Pancreas (tissue), 10 donors: ENCODE results near the gene CTSA. TPM values are rescaled to one million over a fixed set of nuclear protein-coding genes. Genes with fewer than 3 reads are reported as not detected.

Experiments
- ATAC-seq, 4 donors: fragments of 200-7000 bp; cut with Tn5 transposase; one replicate each; pipeline versions ENCODE4 v1.8.0 to v1.9.1; 2020; ENCODE audit warnings: mild to moderate bottlenecking in 4 of 4, moderate library complexity in 4 of 4
- DNase-seq, 6 donors: peaks; one replicate each; pipeline ENCODE4 v3.0.0-alpha.2; 2020
- FAIRE-seq: peaks from 2 replicates; lab custom pipeline; 2012; peaks lifted over from hg19 to GRCh38; lab: Jason Lieb, UNC
- H3K27ac ChIP-seq, 4 donors: fragments of 200-600 bp; sonication (generic); 1 replicate in 3 of 4; 2 replicates in 1 of 4; pipeline versions ENCODE4 v1.5.0 to v1.8.0; 2020
- H3K27me3 ChIP-seq, 4 donors: fragments of 200-600 bp; one replicate each; pipeline ENCODE4 v1.8.0; 2021
- H3K36me3 ChIP-seq, 3 donors: fragments of 200-600 bp; sonication (generic) in 1 of 3; one replicate each; pipeline versions ENCODE4 v1.5.0 to v1.8.0; 2020 to 2021
- H3K4me1 ChIP-seq, 3 donors: fragments of 200-600 bp; one replicate each; pipeline ENCODE4 v1.8.0; 2021
- H3K4me3 ChIP-seq, 4 donors: fragments of 200-600 bp; sonication (generic) in 2 of 4; one replicate each; pipeline versions ENCODE4 v1.5.0 to v1.8.0; 2020 to 2021
- H3K9me3 ChIP-seq, 4 donors: fragments of 200-600 bp; one replicate each; pipeline ENCODE4 v1.8.0; 2021
- CTCF ChIP-seq, 4 donors: fragments of 200-600 bp; sonication (generic) in 3 of 4; IDR thresholded peaks; one replicate each; pipeline versions ENCODE4 v1.5.0 to v1.8.0; 2021; ENCODE audit warnings: antibody characterized with exemption in 4 of 4
- WGBS, 2 donors: extraction: QIAGEN DNeasy Blood & Tissue Kit; methylation state at CpG; one replicate each; pipeline ENCODE4 v1.1.7; 2013; 5-methylcytosine and 5-hydroxymethylcytosine counted together
- intact Hi-C, 3 donors: fragments of 100-400 bp; cut with DNase I; formaldehyde crosslinking; loops; one replicate each; pipeline versions ENCODE4 v1.11.1 to v1.14.2; 2022
- polyA plus RNA-seq, 2 donors: library from polyadenylated mRNA; stranded (reverse); fragments of 200-250 nt; gene quantifications; one replicate each; pipeline ENCODE4 v1.2.3, GENCODE V29; 2013
- total RNA-seq, 6 donors: library from RNA; stranded (reverse); fragmentation: NEBNext Ultra II Directional in 4 of 6; extraction: Animal tissue kit (Norgen Biotek cat#: 25700) in 4 of 6; gene quantifications; one replicate each; pipeline versions ENCODE4 v1.2.1 to v1.2.4, GENCODE V29; 2021 to 2023
- donor health status: healthy with polysubstance abuse.
- donor health status: DM: no; HTN: no; CAD: no; lungs with moderate emphysema.
- donor health status: DM: no; HTN: no; CAD: no.
- donor health status: control.
- donor health status: control.
- donor health status: Bipolar disorder and iron deficiency.
- donor health status: DM: yes; HTN: yes; CAD: no.
- donor health status: DM: no; HTN: no; CAD: no.
- donor health status: DM: no; HTN: no; CAD: no.
- donor health status: DM: yes; HTN: yes; CAD: no.

Gene CTSA
- total and polyA plus RNA-seq, 8 donors = 27.6 to 103 (median 55.9) TPM

- Histone ChIP-seq H3K36me3 (peaks cover 0 to 9% (median 3%) of the 10 kb centered on the region in 3 donors), H3K4me3 (no peak overlapping the region), H3K27me3 (no peaks in the 10 kb centered on the region), H3K27ac (no peak overlapping the region), H3K9me3 (no peaks in the 10 kb centered on the region), H3K4me1 (peaks cover 13% of the 10 kb centered on the region in 3 donors)
- ATAC-seq = no peak
- no peak for FAIRE-seq
- intact Hi-C loops = no loop called here
- TF ChIP-seq CTCF (IDR thresholded peaks at IDR 0.05) = no peak
- DNase-seq = no peak
Observed at GRCh38 chr20:45851501-45851900, 39.6 kb upstream of the CTSA start.

GRCh38 chr20:45852326-45852725 is 38.8 kb upstream of the CTSA start:
- Histone ChIP-seq H3K27ac (no peak overlapping the region), H3K4me3 (no peak overlapping the region), H3K4me1 (peaks cover 13 to 14% (median 13%) of the 10 kb centered on the region in 3 donors), H3K9me3 (no peaks in the 10 kb centered on the region), H3K27me3 (no peaks in the 10 kb centered on the region), H3K36me3 (peaks cover 0 to 3% (median 1%) of the 10 kb centered on the region in 3 donors)
- no peak for DNase-seq
- FAIRE-seq = no peak
- TF ChIP-seq CTCF (IDR thresholded peaks at IDR 0.05) = no peak
- WGBS, 2 donors = 96 to 99% methylated on average over 6 of the region's 6 CpGs
- no peak for ATAC-seq
- intact Hi-C loops = no loop called here

GRCh38 chr20:45853484-45853883 is 37.7 kb upstream of the CTSA start:
- 31 to 32% methylated on average over 2 of the region's 2 CpGs for WGBS, 2 donors
- ATAC-seq = no peak

GRCh38 chr20:45857114-45857881 is 33.8 kb upstream of the CTSA start, which contains the start of the genes ACOT8 and ZSWIM3:
Gene ACOT8 (minus strand): TSS chr20:45857392. CDS start chr20:45857315, 77 bp downstream.
Gene ZSWIM3 (plus strand): TSS chr20:45857614. CDS start chr20:45857826, 212 bp downstream.
- no peak for TF ChIP-seq CTCF (IDR thresholded peaks at IDR 0.05)
- WGBS, 2 donors = 1% methylated on average over 35 to 36 of the region's 36 CpGs
- DNase-seq = peak; percentile 77 to 99 (median 94)
- peak; percentile 98 to 100 (median 98) for ATAC-seq
- FAIRE-seq = peak; percentile 37
- Histone ChIP-seq H3K27me3 (no peaks in the 10 kb centered on the region), H3K27ac (peak within 1 kb of the TSS; percentile 40 to 69 (median 59)), H3K36me3 (no peaks in the 10 kb centered on the region), H3K9me3 (no peaks in the 10 kb centered on the region), H3K4me3 (peak within 1 kb of the TSS; percentile 65 to 88 (median 80)), H3K4me1 (peaks cover 13 to 21% (median 14%) of the 10 kb centered on the region in 3 donors)
- intact Hi-C loops = no loop called here

More at GRCh38 chr20:45853484-45853883, 37.7 kb upstream of the CTSA start:
- no peak for FAIRE-seq
- H3K9me3 ChIP-seq = no peaks in the 10 kb centered on the region
- H3K4me1 ChIP-seq = peaks cover 13 to 21% (median 14%) of the 10 kb centered on the region in 3 donors
- no peaks in the 10 kb centered on the region for H3K27me3 ChIP-seq
- H3K4me3 ChIP-seq = no peak overlapping the region
- intact Hi-C loops = no loop called here
- no peak for TF ChIP-seq CTCF (IDR thresholded peaks at IDR 0.05)
- no peaks in the 10 kb centered on the region for H3K36me3 ChIP-seq
- no peak for DNase-seq
- H3K27ac ChIP-seq = no peak overlapping the region

- intact Hi-C loops = no loop called here
- Histone ChIP-seq H3K27me3 (no peaks in the 10 kb centered on the region), H3K4me1 (peaks cover 13 to 21% (median 14%) of the 10 kb centered on the region in 3 donors), H3K27ac (peak overlapping the region; percentile 40 to 69 (median 58)), H3K36me3 (no peaks in the 10 kb centered on the region), H3K9me3 (no peaks in the 10 kb centered on the region), H3K4me3 (peak overlapping the region; percentile 65 to 88 (median 80))
- no peak for DNase-seq
- FAIRE-seq = no peak
- peak; percentile 5 to 16 (median 12) for ATAC-seq
- TF ChIP-seq CTCF (IDR thresholded peaks at IDR 0.05) = no peak
- WGBS, 2 donors = 16 to 23% methylated on average over 9 to 13 of the region's 13 CpGs
Observed at GRCh38 chr20:45857882-45858216, 33.3 kb upstream of the CTSA start.
